Panc1 (cell line): ENCODE data around the gene PROZ.

Source experiments
- CTCF ChIP-seq: fragments of 450-650 bp; IDR thresholded peaks from 2 replicates; pipeline ENCODE4 v1.5.1; 2017; ENCODE audit warnings: mild to moderate bottlenecking
- REST ChIP-seq, 2 experiments: IDR thresholded peaks; 2 replicates each; pipeline ENCODE4 v1.6.1; 2011 to 2012; ENCODE audit warnings: low read depth in 2 of 2, control low read depth in 1 of 2, low read length in 1 of 2, mild to moderate bottlenecking in 1 of 2, moderate library complexity in 1 of 2; ENCODE audit not compliant: insufficient read depth in 1 of 2
- TCF7L2 ChIP-seq: IDR thresholded peaks from 2 replicates; pipeline ENCODE4 v1.6.1; 2011; ENCODE audit warnings: mild to moderate bottlenecking, low read depth, low read length, inconsistent platforms

- TF ChIP-seq REST (IDR thresholded peaks at IDR 0.05; ENCODE audit: insufficient read depth in 1 of 2, low read depth in 2 of 2, low read length in 1 of 2) = no peak
- TF ChIP-seq CTCF = no peak
- TF ChIP-seq TCF7L2 = no peak
Observed at GRCh38 chr13:113209759-113210421, 51.4 kb downstream of the PROZ start.
